ENCODE data around the gene NRIP3.

Gene NRIP3

DNA sequence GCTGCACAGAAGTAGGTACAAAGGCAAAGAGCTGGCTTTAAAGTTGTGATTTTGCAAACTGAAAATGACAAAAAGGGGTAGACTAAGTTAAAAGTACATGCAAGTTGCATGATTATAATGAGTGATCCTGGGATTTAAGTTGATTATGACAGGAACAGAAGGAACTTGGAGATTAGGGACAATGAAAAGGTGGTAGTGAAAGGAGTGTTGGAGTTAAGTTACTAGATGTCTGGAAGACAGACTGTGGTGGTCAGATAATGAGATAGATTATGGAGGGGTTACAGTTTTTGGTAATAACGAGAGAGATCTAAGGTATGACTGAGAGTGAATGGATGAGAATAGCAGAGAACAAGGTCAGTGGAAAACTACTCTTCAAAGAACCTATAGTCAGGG is 31.9 kb downstream of the NRIP3 start:
- H3K4me2 ChIP-seq (ENCODE audit: low read length), result no peak overlapping the region
- H3K9me3 ChIP-seq (ENCODE audit: insufficient read depth, low read length), result no peaks in the 10 kb centered on the region
- no peaks in the 10 kb centered on the region for H3K4me1 ChIP-seq (ENCODE audit: low read length)
- no peak overlapping the region for H3K9ac ChIP-seq (ENCODE audit: low read length)
- TF ChIP-seq, protein P1, sequence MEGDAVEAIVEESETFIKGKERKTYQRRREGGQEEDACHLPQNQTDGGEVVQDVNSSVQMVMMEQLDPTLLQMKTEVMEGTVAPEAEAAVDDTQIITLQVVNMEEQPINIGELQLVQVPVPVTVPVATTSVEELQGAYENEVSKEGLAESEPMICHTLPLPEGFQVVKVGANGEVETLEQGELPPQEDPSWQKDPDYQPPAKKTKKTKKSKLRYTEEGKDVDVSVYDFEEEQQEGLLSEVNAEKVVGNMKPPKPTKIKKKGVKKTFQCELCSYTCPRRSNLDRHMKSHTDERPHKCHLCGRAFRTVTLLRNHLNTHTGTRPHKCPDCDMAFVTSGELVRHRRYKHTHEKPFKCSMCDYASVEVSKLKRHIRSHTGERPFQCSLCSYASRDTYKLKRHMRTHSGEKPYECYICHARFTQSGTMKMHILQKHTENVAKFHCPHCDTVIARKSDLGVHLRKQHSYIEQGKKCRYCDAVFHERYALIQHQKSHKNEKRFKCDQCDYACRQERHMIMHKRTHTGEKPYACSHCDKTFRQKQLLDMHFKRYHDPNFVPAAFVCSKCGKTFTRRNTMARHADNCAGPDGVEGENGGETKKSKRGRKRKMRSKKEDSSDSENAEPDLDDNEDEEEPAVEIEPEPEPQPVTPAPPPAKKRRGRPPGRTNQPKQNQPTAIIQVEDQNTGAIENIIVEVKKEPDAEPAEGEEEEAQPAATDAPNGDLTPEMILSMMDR (IDR thresholded peaks at IDR 0.05; ENCODE audit: low read depth, low read length), result no peak
- TF ChIP-seq EZH2phosphoT487 (IDR thresholded peaks at IDR 0.05; ENCODE audit: low read depth), result no peak
- H2AFZ ChIP-seq (ENCODE audit: low read depth, low read length), result no peak overlapping the region
- H3K79me2 ChIP-seq (ENCODE audit: low read length), result no peaks in the 10 kb centered on the region
- no peak overlapping the region for H3K27ac ChIP-seq (ENCODE audit: low read length)
- H3K4me3 ChIP-seq (ENCODE audit: low read length), result no peak overlapping the region
- no peaks in the 10 kb centered on the region for H3K27me3 ChIP-seq (ENCODE audit: low read depth, low read length)
- no peaks in the 10 kb centered on the region for H3K36me3 ChIP-seq (replicated peaks; ENCODE audit: low read depth, low read length)
- H4K20me1 ChIP-seq (ENCODE audit: insufficient read depth, low read length), result no peaks in the 10 kb centered on the region

GRCh38 chr11:8971196-8971923 is 32.4 kb downstream of the NRIP3 start:
- Histone ChIP-seq H2AFZ (ENCODE audit: low read depth, low read length) (no peak overlapping the region), H3K4me3 (ENCODE audit: low read length) (no peak overlapping the region), H3K9ac (ENCODE audit: low read length) (no peak overlapping the region), H3K27me3 (ENCODE audit: low read depth, low read length) (no peaks in the 10 kb centered on the region), H3K4me1 (ENCODE audit: low read length) (no peaks in the 10 kb centered on the region), H3K36me3 (replicated peaks; ENCODE audit: low read depth, low read length) (no peaks in the 10 kb centered on the region), H3K79me2 (ENCODE audit: low read length) (no peaks in the 10 kb centered on the region), H3K4me2 (ENCODE audit: low read length) (no peak overlapping the region), H3K27ac (ENCODE audit: low read length) (no peak overlapping the region), H4K20me1 (ENCODE audit: insufficient read depth, low read length) (no peaks in the 10 kb centered on the region), H3K9me3 (ENCODE audit: insufficient read depth, low read length) (no peaks in the 10 kb centered on the region)
- no peak for TF ChIP-seq EZH2phosphoT487 (IDR thresholded peaks at IDR 0.05; ENCODE audit: low read depth)
- TF ChIP-seq, protein P1 (IDR thresholded peaks at IDR 0.05; ENCODE audit: low read depth, low read length), result no peak

- no peaks in the 10 kb centered on the region for H3K27me3 ChIP-seq (ENCODE audit: low read depth, low read length)
- H3K9me3 ChIP-seq (ENCODE audit: insufficient read depth, low read length), result no peaks in the 10 kb centered on the region
- no peak overlapping the region for H3K9ac ChIP-seq (ENCODE audit: low read length)
- TF ChIP-seq, protein P1 (IDR thresholded peaks at IDR 0.05; ENCODE audit: low read depth, low read length), result no peak
- no peak for TF ChIP-seq EZH2phosphoT487 (IDR thresholded peaks at IDR 0.05; ENCODE audit: low read depth)
- H3K4me2 ChIP-seq (ENCODE audit: low read length), result no peak overlapping the region
- H3K36me3 ChIP-seq (replicated peaks; ENCODE audit: low read depth, low read length), result no peaks in the 10 kb centered on the region
- no peak overlapping the region for H2AFZ ChIP-seq (ENCODE audit: low read depth, low read length)
- peaks cover 13% of the 10 kb centered on the region for H3K4me1 ChIP-seq (ENCODE audit: low read length)
- no peak overlapping the region for H3K4me3 ChIP-seq (ENCODE audit: low read length)
- peaks cover 25% of the 10 kb centered on the region for H3K79me2 ChIP-seq (ENCODE audit: low read length)
- no peak overlapping the region for H3K27ac ChIP-seq (ENCODE audit: low read length)
- H4K20me1 ChIP-seq (ENCODE audit: insufficient read depth, low read length), result no peaks in the 10 kb centered on the region
These were observed 36.6 kb downstream of the NRIP3 start for GRCh38 chr11:8967184-8967583.

GRCh38 chr11:8964324-8965320 is 39.2 kb downstream of the NRIP3 start, which contains the start of gene TMEM9B:
Gene TMEM9B (minus strand): TSS chr11:8964442. CDS start chr11:8964313, 129 bp downstream.
- H3K4me2 ChIP-seq (ENCODE audit: low read length), result peak within 1 kb of the TSS; percentile 92
- H3K9me3 ChIP-seq (ENCODE audit: insufficient read depth, low read length), result no peaks in the 10 kb centered on the region
- H3K9ac ChIP-seq (ENCODE audit: low read length), result peak within 1 kb of the TSS; percentile 85
- no peaks in the 10 kb centered on the region for H4K20me1 ChIP-seq (ENCODE audit: insufficient read depth, low read length)
- H2AFZ ChIP-seq (ENCODE audit: low read depth, low read length), result peak within 1 kb of the TSS; percentile 71
- H3K27me3 ChIP-seq (ENCODE audit: low read depth, low read length), result no peaks in the 10 kb centered on the region
- H3K4me1 ChIP-seq (ENCODE audit: low read length), result peaks cover 16% of the 10 kb centered on the region
- TF ChIP-seq EZH2phosphoT487 (IDR thresholded peaks at IDR 0.05; ENCODE audit: low read depth), result no peak
- TF ChIP-seq, protein P1 (IDR thresholded peaks at IDR 0.05; ENCODE audit: low read depth, low read length), result no peak
- H3K36me3 ChIP-seq (replicated peaks; ENCODE audit: low read depth, low read length), result no peaks in the 10 kb centered on the region
- H3K79me2 ChIP-seq (ENCODE audit: low read length), result peaks cover 39% of the 10 kb centered on the region
- H3K27ac ChIP-seq (ENCODE audit: low read length), result peak within 1 kb of the TSS; percentile 63
- peak within 1 kb of the TSS; percentile 83 for H3K4me3 ChIP-seq (ENCODE audit: low read length)

Data from OCI-LY3 (cell line).